SK-N-SH treated with all-trans-retinoic acid at 6 μM for 48 hours (cell line): ENCODE measurements around the gene IMMP2L.

Experiments used
- ATAC-seq: fragments of 200-7000 bp; cut with Tn5 transposase; 3 replicates; pipeline ENCODE4 v1.9.1; 2020; ENCODE audit warnings: mild to moderate bottlenecking, moderate library complexity
- ARNTL ChIP-seq: fragments of 450-650 bp; formaldehyde crosslinking; IDR thresholded peaks from 2 replicates; pipeline ENCODE4 v1.5.0; 2020; ENCODE audit warnings: low read depth, mild to moderate bottlenecking, moderate library complexity, borderline replicate concordance
- BACH2 ChIP-seq: fragments of 250-450 bp; sonication (Bioruptor Pico); IDR thresholded peaks from 2 replicates; pipeline ENCODE4 v1.9.0; 2021; ENCODE audit warnings: mild to moderate bottlenecking, borderline replicate concordance
- CSDC2 ChIP-seq: fragments of 250-450 bp; sonication (Bioruptor Pico); IDR thresholded peaks from 2 replicates; pipeline ENCODE4 v1.5.0; 2020; ENCODE audit warnings: mild to moderate bottlenecking, moderate library complexity
- ESRRG ChIP-seq: fragments of 250-450 bp; sonication (Bioruptor Pico); IDR thresholded peaks from 2 replicates; pipeline ENCODE4 v1.6.1; 2021; ENCODE audit warnings: mild to moderate bottlenecking
- GLIS3 ChIP-seq: fragments of 250-450 bp; sonication (Bioruptor Pico); IDR thresholded peaks from 2 replicates; pipeline ENCODE4 v1.5.0; 2020; ENCODE audit warnings: mild to moderate bottlenecking, moderate library complexity
- ISL1 ChIP-seq: fragments of 250-450 bp; sonication (Bioruptor Pico); IDR thresholded peaks from 2 replicates; pipeline ENCODE4 v2.1.2; 2022; ENCODE audit warnings: mild to moderate bottlenecking, moderate library complexity
- OSR1 ChIP-seq: fragments of 250-450 bp; sonication (Bioruptor Pico); IDR thresholded peaks from 2 replicates; pipeline ENCODE4 v1.8.0; 2022; ENCODE audit warnings: moderate library complexity, mild to moderate bottlenecking, inconsistent platforms
- PPARA ChIP-seq: fragments of 250-450 bp; sonication (Bioruptor Pico); IDR thresholded peaks from 2 replicates; pipeline ENCODE4 v1.5.0; 2020; ENCODE audit warnings: mild to moderate bottlenecking, borderline replicate concordance
- RARB ChIP-seq: fragments of 250-450 bp; sonication (Bioruptor Pico); IDR thresholded peaks from 2 replicates; pipeline ENCODE4 v1.8.0; 2021; ENCODE audit warnings: mild to moderate bottlenecking, moderate library complexity
- SNAI2 ChIP-seq: fragments of 250-450 bp; sonication (Bioruptor Pico); IDR thresholded peaks from 2 replicates; pipeline ENCODE4 v1.5.0; 2020; ENCODE audit warnings: mild to moderate bottlenecking, moderate library complexity
- TCF4 ChIP-seq: fragments of 250-450 bp; sonication (Bioruptor Pico); IDR thresholded peaks from 2 replicates; pipeline ENCODE4 v1.8.0; 2021; ENCODE audit warnings: mild to moderate bottlenecking, moderate library complexity, borderline replicate concordance
- TOX ChIP-seq: fragments of 250-450 bp; sonication (Bioruptor Pico); IDR thresholded peaks from 2 replicates; pipeline ENCODE4 v1.8.0; 2021; ENCODE audit warnings: mild to moderate bottlenecking, moderate library complexity, borderline replicate concordance
- ZC3H10 ChIP-seq: fragments of 250-450 bp; sonication (Bioruptor Pico); IDR thresholded peaks from 2 replicates; pipeline ENCODE4 v1.5.1; 2021; ENCODE audit warnings: mild to moderate bottlenecking, moderate library complexity
- ZFP30 ChIP-seq: fragments of 450-650 bp; formaldehyde crosslinking; IDR thresholded peaks from 2 replicates; pipeline ENCODE4 v1.5.0; 2022; ENCODE audit warnings: mild to moderate bottlenecking, moderate library complexity
- ZNF565 ChIP-seq: fragments of 450-650 bp; formaldehyde crosslinking; conservative IDR thresholded peaks from 2 replicates; pipeline ENCODE4 v1.5.0; 2020; ENCODE audit warnings: low read depth, mild to moderate bottlenecking, moderate library complexity
- ZNF70 ChIP-seq: fragments of 450-650 bp; formaldehyde crosslinking; IDR thresholded peaks from 2 replicates; pipeline ENCODE4 v1.5.0; 2020; ENCODE audit warnings: mild to moderate bottlenecking, moderate library complexity
- ZNF8 ChIP-seq: fragments of 450-650 bp; formaldehyde crosslinking; IDR thresholded peaks from 2 replicates; pipeline ENCODE4 v1.5.0; 2020; ENCODE audit warnings: mild to moderate bottlenecking, moderate library complexity
- TF ChIP-seq, protein P1 (sequence below): fragments of 250-450 bp; sonication (Bioruptor Pico); IDR thresholded peaks from 2 replicates; pipeline ENCODE4 v1.5.0; 2020; ENCODE audit warnings: mild to moderate bottlenecking, moderate library complexity
- TF ChIP-seq, protein P2 (sequence below): fragments of 250-450 bp; sonication (Bioruptor Pico); IDR thresholded peaks from 2 replicates; pipeline ENCODE4 v1.8.0; 2020; ENCODE audit warnings: mild to moderate bottlenecking, moderate library complexity, borderline replicate concordance
- TF ChIP-seq, protein P3 (sequence below): fragments of 250-450 bp; sonication (Bioruptor Pico); IDR thresholded peaks from 2 replicates; pipeline ENCODE4 v1.8.0; 2021; ENCODE audit warnings: low read depth, mild to moderate bottlenecking, moderate library complexity, borderline replicate concordance
- TF ChIP-seq, protein P4 (sequence below): fragments of 250-450 bp; sonication (Bioruptor Pico); IDR thresholded peaks from 2 replicates; pipeline ENCODE4 v1.5.1; 2020; ENCODE audit warnings: low read depth, mild to moderate bottlenecking, moderate library complexity
- TF ChIP-seq, protein P5 (sequence below): fragments of 250-450 bp; sonication (Bioruptor Pico); IDR thresholded peaks from 2 replicates; pipeline ENCODE4 v1.5.1; 2021; ENCODE audit warnings: mild to moderate bottlenecking, moderate library complexity

Gene IMMP2L

DNA sequence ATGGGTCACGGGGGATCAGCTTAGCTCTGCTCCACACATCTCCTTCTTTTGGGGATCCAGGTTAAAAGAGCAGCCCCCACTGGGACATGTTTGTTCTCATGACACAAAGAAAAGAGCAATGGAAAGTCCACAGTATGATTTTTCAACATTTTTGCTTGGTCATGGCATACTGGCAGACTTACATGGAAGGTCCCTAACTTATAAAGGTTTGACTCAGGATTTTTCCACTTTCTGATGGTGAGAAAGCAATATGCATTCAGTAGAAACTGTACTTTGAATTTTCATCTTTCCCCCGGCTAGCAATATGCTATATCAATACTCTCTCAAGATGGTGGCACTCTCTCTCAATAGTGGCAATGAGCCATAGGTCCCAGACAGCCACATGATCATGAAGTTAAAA lies 699.0 kb downstream of the IMMP2L start:
- ATAC-seq: no peak
- no peak for TF ChIP-seq TCF4 (CRISPR knock-in tag)
- TF ChIP-seq ARNTL (CRISPR knock-in tag): no peak
- no peak for TF ChIP-seq BACH2 (CRISPR knock-in tag)
- TF ChIP-seq ZNF70 (CRISPR knock-in tag): no peak
- TF ChIP-seq GLIS3 (CRISPR knock-in tag): no peak
- no peak for TF ChIP-seq ZNF8 (CRISPR knock-in tag)
- no peak for TF ChIP-seq RARB (CRISPR knock-in tag)
- TF ChIP-seq, protein P1, sequence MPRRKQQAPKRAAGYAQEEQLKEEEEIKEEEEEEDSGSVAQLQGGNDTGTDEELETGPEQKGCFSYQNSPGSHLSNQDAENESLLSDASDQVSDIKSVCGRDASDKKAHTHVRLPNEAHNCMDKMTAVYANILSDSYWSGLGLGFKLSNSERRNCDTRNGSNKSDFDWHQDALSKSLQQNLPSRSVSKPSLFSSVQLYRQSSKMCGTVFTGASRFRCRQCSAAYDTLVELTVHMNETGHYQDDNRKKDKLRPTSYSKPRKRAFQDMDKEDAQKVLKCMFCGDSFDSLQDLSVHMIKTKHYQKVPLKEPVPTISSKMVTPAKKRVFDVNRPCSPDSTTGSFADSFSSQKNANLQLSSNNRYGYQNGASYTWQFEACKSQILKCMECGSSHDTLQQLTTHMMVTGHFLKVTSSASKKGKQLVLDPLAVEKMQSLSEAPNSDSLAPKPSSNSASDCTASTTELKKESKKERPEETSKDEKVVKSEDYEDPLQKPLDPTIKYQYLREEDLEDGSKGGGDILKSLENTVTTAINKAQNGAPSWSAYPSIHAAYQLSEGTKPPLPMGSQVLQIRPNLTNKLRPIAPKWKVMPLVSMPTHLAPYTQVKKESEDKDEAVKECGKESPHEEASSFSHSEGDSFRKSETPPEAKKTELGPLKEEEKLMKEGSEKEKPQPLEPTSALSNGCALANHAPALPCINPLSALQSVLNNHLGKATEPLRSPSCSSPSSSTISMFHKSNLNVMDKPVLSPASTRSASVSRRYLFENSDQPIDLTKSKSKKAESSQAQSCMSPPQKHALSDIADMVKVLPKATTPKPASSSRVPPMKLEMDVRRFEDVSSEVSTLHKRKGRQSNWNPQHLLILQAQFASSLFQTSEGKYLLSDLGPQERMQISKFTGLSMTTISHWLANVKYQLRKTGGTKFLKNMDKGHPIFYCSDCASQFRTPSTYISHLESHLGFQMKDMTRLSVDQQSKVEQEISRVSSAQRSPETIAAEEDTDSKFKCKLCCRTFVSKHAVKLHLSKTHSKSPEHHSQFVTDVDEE (CRISPR knock-in tag): no peak
- no peak for TF ChIP-seq SNAI2 (CRISPR knock-in tag)
- TF ChIP-seq, protein P2, sequence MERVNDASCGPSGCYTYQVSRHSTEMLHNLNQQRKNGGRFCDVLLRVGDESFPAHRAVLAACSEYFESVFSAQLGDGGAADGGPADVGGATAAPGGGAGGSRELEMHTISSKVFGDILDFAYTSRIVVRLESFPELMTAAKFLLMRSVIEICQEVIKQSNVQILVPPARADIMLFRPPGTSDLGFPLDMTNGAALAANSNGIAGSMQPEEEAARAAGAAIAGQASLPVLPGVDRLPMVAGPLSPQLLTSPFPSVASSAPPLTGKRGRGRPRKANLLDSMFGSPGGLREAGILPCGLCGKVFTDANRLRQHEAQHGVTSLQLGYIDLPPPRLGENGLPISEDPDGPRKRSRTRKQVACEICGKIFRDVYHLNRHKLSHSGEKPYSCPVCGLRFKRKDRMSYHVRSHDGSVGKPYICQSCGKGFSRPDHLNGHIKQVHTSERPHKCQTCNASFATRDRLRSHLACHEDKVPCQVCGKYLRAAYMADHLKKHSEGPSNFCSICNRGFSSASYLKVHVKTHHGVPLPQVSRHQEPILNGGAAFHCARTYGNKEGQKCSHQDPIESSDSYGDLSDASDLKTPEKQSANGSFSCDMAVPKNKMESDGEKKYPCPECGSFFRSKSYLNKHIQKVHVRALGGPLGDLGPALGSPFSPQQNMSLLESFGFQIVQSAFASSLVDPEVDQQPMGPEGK (CRISPR knock-in tag): no peak
- TF ChIP-seq ZC3H10 (CRISPR knock-in tag): no peak
- TF ChIP-seq ESRRG (CRISPR knock-in tag): no peak

DNA sequence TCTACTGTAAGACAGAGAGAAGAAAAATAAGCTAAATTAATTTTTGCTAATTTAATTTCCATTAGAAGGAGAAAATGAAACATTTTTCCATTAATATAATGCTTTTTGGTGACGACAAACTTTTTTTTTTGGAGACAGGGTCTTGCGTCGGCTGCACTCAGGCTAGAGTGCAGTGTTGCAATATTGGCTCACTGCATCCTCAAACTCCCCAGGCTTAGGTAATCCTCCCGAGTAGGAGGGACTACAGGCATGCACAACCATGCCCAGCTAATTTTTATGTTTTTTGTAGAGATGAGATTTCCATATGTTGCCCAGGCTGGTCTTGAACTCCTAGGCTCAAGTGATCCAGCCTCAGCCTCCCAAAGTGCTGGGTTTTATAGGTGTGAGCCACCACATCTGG lies 701.1 kb downstream of the IMMP2L start:
- TF ChIP-seq CSDC2 (no peak), OSR1 (CRISPR knock-in tag) (no peak), ARNTL (CRISPR knock-in tag) (no peak), ZFP30 (no peak), ISL1 (CRISPR knock-in tag) (no peak)
- TF ChIP-seq, protein P3, sequence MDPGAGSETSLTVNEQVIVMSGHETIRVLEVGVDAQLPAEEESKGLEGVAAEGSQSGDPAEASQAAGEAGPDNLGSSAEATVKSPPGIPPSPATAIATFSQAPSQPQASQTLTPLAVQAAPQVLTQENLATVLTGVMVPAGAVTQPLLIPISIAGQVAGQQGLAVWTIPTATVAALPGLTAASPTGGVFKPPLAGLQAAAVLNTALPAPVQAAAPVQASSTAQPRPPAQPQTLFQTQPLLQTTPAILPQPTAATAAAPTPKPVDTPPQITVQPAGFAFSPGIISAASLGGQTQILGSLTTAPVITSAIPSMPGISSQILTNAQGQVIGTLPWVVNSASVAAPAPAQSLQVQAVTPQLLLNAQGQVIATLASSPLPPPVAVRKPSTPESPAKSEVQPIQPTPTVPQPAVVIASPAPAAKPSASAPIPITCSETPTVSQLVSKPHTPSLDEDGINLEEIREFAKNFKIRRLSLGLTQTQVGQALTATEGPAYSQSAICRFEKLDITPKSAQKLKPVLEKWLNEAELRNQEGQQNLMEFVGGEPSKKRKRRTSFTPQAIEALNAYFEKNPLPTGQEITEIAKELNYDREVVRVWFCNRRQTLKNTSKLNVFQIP: no peak
- no peak for ATAC-seq

DNA sequence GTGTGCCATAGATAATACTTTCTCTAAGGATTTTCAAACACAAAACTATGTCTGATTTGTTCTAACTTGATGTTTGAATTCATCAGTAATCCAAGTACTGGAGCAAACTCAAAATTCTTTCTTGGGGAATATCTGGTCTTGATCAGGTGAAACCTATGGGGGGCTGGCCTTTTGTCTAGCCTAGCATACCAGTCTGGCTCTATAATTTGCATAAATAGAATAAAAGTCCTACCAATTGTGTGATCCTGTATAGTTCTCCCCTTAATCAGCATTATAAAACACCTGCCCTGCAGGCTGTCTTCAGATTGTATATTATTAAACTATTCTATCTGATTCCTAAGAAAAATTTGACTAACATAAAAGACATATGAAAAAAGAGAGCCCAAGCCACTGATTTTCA lies 705.2 kb downstream of the IMMP2L start:
- no peak for ATAC-seq
- TF ChIP-seq ZC3H10 (CRISPR knock-in tag): no peak
- TF ChIP-seq BACH2 (CRISPR knock-in tag): no peak
- TF ChIP-seq PPARA: no peak
- TF ChIP-seq GLIS3 (CRISPR knock-in tag): no peak
- TF ChIP-seq, protein P1 (CRISPR knock-in tag): no peak
- TF ChIP-seq, protein P4, sequence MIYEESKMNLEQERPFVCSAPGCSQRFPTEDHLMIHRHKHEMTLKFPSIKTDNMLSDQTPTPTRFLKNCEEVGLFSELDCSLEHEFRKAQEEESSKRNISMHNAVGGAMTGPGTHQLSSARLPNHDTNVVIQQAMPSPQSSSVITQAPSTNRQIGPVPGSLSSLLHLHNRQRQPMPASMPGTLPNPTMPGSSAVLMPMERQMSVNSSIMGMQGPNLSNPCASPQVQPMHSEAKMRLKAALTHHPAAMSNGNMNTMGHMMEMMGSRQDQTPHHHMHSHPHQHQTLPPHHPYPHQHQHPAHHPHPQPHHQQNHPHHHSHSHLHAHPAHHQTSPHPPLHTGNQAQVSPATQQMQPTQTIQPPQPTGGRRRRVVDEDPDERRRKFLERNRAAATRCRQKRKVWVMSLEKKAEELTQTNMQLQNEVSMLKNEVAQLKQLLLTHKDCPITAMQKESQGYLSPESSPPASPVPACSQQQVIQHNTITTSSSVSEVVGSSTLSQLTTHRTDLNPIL (CRISPR knock-in tag): no peak
- no peak for TF ChIP-seq ZNF565 (CRISPR knock-in tag)
- TF ChIP-seq ZNF70 (CRISPR knock-in tag): no peak
- TF ChIP-seq TOX: no peak
- no peak for TF ChIP-seq ISL1 (CRISPR knock-in tag)
- TF ChIP-seq, protein P5, sequence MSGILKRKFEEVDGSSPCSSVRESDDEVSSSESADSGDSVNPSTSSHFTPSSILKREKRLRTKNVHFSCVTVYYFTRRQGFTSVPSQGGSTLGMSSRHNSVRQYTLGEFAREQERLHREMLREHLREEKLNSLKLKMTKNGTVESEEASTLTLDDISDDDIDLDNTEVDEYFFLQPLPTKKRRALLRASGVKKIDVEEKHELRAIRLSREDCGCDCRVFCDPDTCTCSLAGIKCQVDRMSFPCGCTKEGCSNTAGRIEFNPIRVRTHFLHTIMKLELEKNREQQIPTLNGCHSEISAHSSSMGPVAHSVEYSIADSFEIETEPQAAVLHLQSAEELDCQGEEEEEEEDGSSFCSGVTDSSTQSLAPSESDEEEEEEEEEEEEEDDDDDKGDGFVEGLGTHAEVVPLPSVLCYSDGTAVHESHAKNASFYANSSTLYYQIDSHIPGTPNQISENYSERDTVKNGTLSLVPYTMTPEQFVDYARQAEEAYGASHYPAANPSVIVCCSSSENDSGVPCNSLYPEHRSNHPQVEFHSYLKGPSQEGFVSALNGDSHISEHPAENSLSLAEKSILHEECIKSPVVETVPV: no peak
